Activated CD8-positive, alpha-beta memory T cell treated with anti-CD3 and anti-CD28 coated beads for 1 hour (primary cell): ENCODE data around the gene FOXL1.

Source experiments
- DNase-seq, 2 donors: peaks; one replicate each; pipeline ENCODE4 v3.0.0-alpha.2; 2020; ENCODE audit warnings: low read depth in 1 of 2; ENCODE audit errors: extremely low read depth in 1 of 2

Gene FOXL1

DNA sequence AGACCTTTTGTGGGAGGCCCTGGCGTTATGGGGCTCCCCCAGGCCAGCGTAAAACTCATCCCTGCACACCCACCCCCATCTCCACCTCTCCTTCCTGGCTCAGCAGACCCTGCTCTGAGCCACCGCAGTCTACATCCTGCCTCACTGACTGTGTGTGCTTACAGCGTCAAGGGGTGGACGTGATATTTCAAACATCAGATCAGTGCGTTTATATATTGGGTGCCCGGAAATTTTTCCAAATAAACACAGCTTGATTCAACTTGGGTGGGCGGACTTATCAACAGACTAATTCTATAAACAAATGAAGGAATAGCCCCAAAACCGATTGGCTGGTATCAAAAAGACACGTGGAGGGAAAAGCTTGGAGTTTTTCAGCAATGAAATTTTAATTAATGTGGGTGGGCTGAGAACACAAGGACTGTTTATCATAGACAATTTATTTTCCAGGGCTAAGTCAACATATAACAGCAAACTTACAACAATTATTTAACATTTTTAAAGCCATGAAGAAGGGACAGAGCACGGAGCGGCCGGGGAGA is at the start of gene FOXL1:
FOXL1 (plus strand) TSS at position 489 of the 539 bp plus-strand sequence. CDS start 175 bp downstream, outside the sequence.
- no peak for DNase-seq

DNA sequence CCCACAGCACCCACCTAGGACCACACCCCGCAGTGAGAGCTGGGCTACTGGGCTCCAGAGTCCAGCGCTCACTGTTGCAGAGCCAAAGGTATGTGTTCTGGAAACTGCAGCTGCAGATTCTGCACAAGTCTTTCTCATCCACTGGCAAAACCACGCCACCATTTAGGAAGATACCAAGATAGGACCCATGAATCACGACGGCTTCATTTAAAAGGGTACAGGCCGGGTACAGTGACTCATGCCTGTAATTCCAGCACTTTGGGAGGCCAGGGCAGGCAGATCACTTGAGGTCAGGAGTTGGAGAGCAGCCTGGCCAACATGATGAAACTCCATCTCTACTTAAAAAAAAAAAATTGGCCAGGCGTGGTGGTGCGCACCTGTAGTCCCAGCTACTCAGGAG is 49.2 kb upstream of the FOXL1 start:
- DNase-seq = no peak

DNA sequence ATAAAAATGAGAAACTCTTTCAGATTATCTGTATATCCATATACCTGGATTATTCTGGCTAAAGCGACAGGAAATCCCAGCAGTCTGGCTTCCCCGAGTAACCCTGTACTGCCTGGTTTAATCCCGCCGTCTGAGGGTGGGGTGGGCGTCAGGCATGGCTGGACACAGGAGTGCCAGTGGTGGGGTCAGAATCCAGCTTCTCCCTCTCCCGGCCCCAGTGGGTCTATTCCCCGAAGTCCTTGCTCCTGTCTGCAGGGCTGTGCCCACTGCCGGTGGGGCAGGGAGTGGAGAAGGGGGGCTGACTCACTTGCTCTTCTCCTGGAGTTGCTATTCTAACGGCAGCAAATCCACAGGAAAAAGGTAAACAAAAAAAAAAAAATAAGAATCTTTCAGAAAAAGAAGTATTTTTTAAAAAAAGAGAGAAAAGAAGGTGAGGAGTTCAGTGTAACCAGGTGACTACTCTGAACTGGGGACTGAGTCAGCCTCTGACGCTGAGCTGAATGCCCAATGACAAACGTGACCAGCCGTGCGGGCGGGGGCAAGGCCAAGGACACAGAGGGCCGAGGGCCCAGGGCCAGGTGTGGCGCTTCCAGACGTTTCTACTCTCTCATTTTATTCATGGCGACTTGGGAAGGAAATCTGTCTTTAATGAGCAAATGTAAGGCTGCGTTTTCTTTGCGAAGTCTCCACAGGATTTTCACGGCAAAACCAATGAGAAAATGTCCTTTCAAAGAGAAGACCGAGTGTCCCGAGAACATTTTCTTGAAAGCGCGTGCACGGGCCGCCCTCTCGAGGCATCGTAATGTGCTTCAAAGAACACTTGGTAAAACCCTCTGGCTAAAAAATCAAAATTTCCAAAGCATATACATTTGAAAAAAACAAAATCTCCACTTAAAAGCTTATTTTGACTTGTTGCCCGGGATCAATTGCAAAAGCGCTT is 47.8 kb upstream of the FOXL1 start:
- DNase-seq = no peak

DNA sequence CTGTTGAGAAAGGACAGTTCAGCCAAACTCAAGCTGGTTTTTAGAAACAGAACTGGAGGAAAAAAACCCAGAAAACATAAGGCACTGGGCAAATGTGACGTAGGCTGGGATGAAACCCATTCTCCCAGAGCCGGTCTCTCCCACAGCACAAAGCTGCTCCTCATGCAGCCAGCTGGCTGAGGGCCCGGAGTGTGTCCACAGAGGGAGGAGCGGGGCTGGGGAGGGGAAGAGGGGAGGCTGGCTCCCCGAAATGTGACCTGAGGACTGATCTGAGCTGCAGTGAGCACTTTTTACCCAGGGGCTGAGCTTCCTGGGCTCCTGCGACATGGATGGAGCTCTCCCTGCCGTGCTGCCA is 47.2 kb upstream of the FOXL1 start:
- no peak for DNase-seq

DNA sequence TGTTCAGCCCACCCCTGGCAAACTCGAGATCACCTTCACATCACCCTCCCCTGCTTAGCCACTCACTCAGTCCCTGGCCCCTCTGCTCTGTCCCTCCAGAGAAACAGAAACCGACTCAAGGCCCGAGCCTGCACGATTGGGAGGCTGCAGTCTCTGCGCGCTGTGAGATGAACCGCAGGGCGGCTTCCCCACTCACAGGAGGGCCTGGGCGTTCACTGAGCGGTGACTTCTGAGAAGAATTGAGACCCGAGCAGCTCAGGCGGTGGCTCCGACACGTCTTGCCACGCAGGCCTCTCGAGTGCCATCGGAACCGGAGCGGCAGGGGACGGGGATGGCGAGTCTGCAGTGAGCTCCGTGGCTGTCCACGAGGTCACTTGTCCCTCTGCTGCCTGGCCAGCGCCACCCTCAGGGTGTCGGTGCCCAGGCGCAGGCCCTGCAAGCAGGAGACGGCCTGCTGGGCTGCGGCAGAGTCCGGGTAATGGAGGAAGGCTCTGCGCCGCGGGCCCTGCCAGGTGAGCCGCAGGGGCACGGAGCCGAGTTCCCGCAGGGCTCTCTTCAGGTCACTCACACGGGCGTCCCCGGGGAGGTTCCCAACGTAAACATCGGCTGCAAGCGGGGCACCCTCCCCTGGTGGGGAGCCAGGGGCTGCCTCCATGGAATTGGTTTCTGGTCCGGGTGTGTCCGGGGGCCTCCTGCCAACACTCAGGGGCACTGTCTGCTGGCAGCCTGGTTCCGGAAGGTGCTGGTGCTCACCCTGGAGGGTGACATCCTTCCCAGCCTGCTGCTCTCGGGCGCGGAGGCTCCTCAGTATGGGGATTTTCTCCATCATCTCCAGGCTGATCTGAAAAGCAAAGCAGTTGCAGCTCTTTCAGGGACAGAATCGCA is 46.5 kb upstream of the FOXL1 start:
- no peak for DNase-seq

DNA sequence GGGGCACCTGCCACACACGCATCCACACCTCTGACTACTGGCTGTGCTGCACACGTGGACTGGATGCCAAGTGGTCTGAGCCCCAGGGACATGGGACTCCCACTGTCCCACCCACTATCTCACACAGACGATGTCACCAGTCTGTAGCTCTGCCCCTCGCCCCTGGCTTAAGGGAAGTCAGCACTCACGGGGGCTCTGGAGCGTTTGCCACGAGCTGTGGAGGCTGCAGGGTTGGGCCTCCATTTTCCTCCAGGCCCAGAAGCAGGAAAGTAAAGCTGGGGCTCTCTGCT is 45.9 kb upstream of the FOXL1 start:
- DNase-seq = no peak

DNA sequence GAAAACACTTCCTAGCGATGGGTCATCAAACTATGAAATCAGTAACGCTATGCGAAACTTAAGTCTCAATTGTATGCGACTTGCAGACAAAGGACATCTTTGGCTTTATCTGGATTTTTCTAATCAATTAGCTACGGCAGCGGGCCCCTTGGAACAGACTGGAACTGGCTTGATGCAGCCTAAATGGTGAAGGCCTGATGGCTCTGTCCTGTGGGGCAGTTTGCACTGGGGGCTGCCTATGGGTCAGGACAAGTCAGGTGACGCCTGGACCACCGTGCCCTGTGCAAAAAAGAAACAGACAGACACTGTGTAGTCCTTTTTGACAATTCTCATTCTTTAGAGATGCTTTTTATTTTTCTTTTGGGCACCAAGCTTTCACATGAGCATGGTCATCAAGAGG is 45.3 kb upstream of the FOXL1 start:
- no peak for DNase-seq

DNA sequence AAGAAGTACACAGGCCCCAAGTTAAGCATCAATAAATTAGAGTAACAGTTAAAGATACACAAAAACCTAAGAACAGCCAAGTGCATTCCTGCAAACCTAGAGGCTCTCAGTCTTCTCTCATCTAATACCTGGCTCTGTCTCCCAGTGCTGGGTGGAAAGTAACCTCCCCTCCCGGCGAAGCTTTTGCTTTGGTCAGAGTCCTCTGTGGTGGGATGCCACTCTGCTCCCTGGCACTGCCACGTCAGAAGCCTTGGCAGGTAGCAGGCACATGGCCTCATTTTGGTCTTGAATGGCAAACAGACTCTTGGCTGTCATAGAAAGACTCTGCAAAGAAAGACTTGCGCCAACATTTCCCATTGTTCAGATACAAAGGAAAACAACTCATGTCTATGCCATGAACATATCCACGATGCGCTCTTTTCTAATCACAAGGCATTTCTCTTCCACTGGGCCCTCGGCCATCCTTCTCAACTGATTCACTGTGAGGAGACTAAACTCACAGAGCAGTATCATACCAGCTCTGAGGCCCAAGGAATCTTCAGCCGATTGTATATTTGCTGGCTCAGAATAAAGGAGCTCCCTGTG is 44.5 kb upstream of the FOXL1 start:
- no peak for DNase-seq

DNA sequence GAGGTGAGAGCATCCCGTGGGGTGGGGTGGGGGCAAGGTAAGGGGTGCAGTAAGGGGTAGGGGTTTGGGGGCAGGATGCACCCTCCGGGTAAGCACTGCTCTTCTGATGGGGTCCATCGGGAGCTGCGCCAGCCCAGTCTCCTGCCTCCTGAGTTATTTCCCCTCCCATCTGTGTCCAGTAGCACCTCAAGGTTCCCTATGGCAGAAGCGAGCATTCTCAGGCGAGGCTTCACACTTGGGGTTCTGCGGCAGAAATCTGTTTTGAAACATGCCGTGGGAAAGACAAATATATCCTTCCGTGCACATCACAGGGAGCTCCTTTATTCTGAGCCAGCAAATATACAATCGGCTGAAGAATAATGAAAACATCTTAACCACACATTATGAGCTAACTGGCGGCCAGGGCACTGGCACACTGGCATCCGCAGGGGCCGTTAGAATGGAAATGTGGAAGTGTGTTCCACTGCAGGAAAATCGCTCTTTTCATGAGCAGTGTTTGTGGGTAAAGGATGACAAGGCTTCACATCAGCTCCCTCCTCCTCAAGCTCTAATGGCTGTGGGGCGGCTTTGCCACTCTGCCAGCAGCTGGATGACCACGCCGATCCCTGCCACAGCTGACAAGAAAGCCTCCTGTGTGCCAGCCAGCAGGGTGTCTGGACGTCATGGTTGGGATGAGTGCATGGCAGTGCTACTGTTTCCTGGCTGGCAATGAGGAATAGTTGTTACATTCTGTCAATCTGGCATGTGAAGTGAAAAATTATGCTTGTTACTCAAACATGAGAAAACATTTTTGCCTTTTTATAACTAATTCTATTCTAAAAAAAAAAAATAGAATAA is 43.4 kb upstream of the FOXL1 start:
- no peak for DNase-seq

DNA sequence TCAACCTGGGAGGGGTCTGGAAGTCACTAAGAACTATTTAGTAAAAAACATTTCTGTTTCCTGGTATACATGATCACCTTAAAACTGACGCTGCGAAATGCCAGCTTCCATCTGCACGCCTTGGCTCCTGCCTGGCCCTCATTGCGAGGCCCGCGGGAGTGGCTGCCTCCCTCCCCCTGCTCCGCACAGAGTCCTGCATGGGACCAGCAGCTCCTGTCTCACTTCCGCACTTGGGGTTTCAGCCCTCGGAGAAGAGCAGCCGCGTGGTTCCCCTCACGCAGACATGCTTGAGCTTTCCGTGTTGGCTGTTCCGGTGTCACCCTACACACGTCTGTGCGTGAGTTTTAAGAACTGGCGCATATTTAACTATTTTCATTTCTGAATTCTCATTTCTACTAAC is 41.7 kb upstream of the FOXL1 start:
- no peak for DNase-seq

DNA sequence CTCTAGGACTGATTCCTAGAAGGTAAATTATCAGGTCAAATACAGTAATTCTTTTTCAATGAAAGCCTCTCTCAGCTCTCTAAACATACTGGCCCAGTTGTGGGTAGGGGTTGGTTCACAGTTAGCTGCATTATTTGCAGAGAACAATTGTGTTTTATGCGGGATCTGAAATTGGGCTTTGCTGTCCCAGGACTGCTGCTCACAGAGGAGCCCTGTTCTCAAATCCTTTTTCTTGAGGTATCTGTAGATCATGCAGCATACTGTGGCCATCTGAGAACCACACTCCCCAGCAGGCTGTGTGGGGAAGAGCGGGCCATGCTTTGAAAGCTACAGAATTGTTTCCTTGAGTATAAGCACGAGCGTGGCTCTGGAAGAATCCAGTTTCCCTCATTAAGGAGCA is 40.9 kb upstream of the FOXL1 start:
- DNase-seq = no peak

DNA sequence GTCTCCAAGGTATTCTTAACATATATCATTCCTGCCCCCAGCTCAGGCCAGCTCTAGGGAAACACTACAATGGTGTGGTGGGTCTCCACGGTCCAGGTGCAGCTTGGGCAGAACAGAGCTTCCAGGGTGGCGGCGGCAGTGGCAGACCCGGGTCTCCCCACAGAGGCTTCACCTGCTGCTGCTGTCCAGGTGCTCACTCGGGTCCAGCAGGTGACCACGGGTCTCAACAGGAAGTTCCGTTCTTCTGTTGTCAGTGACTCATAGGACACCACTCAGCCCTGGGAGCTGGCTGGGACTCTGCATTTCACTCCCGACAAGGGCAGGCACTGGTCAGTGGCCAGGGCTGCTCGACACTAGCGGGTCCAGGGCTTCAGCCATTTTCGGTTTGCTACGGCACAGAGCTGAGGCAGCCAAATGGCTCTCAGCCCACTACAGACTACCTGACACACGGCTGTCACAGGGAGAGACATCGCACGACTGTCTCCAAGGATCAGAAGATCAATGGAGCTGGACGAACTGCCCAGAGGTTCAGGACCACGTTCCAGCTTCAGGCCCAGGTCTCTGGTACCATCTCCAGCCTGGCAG is 40.1 kb upstream of the FOXL1 start:
- DNase-seq = no peak

DNA sequence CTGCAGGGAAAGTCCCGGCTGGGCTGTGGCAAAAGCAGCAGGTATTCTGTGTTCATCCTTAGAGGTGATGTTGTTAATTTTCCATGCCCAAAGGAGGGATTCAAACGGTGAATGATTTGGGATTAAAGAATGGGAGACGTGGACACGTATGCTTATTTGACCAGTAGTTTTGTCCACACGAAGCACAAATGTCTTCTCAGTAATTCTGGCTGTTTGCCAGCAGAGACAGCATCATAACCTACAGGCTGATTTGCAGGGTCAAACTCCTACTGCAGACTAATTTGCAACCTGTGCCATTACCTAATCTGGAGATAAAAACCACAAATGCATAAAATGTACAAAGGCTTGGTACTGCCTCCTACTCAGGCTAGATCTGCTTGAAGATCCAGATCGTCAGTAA is 37.5 kb upstream of the FOXL1 start:
- DNase-seq = no peak

DNA sequence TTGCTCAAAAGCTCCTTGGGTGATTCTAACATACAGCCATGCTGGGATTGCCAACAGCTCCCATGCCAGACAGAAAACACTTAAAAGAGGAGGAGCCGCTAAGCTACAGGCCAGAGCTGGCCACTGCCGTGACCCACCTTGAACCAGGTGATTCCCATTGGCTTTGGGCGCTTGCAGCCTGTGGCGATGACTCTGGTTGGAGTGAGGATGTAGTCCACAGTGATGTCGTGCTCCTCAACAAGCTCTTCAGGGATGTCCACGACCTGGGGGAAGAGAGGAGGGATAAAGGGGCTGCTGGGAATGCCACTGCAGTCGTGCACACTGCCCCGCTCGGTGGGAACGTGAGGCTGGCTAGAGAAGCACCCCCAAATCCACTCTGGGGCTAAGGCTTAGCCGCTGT is 36.8 kb upstream of the FOXL1 start:
- no peak for DNase-seq

DNA sequence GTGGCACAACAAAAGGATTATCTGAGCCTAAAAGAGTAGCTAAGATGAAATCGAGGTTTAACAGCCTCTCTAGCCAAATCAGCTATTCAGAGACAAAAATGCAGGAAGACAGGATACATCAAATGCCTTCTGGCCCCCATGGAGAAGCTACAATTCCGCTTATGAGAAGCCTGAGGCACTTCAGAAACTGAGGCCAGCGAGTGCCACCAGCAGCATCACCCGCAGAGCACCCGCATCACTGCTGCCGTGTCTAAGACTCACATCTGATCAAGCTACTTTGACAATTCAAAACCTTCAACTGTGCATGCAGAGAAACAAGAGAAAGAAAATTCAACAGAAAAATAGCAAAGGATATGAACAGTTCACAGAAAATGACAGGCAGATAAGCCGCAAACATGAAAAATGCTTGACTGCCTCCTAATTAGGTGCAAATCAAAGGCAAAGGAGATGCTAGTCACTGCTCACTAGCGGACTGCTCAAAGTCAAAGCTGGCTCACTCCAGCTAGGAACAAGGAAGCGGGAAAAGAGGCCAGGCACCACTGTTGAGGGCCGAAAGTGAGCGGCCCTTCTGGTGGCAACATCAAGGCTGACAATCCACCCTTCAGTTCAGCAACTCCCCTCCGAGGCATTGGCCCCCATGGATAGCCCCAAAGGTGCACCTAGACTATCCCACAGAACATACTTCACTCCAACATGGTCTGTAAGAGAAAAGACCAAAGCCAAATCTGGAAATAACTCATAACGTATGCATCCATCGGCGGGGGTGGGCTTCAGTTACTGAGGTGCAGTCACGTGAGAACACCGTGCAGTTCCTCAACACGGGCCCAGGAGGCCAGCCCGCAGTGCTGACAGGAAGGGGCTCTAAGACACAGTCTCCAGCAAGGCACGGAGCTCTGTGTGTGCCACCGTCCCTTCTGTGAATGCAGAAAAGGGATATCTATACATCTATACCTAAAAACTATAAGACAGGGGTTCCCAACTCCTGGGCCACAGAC is 35.3 kb upstream of the FOXL1 start:
- no peak for DNase-seq

DNA sequence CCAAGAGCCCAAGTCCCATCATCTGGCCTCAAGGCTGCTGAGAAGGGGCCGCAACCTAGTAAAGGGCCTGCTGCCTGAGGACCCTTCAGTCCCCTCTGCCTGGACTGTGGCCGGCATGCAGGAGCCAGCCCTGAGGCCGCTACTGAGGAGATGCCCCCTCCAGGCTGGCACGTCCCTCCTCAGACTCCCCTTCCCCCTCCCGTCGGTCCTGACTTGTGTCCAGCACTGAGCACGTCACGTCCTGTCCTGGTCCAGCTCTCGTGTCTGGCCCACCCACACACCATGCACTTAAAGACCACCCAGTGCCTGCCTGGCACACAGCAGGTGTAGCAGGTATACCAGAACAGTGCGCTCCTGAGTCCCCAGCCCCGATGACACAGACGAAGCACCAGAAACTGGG is 32.9 kb upstream of the FOXL1 start:
- DNase-seq = no peak

DNA sequence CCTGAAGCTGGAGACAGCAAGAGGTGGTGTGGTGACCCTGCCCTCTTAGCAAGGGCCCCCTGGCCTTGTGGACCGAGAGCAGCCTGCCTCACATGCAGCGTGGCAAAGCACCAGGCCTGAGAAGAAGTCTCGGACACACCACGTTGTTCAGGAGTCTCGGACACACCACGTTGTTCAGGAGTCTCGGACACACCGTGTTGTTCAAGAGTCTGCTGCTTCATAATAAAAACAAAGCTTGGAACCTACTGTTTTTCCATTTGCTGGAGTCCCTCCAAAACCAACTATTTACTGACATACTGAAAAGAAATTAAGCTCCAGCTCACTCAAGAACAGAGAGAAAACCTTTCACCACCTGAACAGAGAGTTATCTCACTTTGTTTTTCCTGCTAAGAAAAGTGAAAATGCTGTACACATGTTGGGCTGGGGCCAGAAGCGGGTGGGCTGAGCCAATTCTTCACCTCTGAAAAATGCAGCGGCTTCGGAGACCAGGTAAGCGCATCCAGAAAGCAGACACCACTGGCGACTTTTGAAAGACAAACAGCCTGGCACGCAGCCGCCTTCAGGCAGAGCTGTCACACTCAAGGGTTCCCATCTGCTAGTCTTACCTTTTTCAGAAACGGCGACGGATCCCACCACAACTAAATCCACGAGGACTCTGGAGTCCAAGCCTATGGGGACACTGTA is 32.3 kb upstream of the FOXL1 start:
- DNase-seq = no peak

DNA sequence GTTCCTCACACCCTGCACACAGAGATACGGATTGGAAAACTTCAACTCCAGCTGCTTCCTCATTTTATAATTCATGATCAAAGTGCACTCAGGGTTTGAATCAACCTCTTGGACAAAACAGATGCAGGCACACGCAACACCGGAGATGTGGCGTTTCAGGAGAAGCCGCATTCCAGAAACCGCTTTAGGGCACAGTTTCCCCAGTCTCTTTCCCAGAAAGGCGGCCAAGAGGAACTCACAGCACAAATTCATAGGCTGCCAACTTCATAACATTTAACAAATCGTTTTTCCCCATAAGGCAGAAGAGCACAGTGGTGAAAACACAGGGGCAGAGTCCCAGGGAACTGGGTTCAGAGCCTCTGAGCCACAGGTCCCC is 31.7 kb upstream of the FOXL1 start:
- DNase-seq = no peak

DNA sequence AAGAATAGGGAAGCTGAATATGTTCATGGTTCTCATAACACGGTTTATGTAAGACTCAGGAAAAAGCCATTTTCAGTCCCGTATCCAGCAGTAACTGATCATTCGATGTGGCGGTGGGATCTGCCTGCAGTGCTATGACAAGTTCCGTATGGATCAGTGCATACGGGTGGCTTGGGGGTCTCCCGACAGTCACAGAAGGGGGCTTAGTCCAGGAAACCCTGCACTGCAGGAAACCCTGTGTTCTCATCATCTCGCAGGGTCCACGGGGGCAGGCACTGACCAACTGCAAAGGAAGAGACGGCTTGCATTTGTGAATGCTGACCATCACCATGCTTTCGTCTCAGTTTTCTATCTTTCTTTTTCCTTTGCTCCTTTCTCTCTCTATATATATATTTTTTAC is 31.1 kb upstream of the FOXL1 start:
- no peak for DNase-seq
